ENCODE results near the gene FBXW4.

GRCh38 chr10:101565370-101565900, 129.5 kb downstream of the FBXW4 start:
- TF ChIP-seq CTCF (IDR thresholded peaks at IDR 0.05) (no peak), POLR2AphosphoS5 (IDR thresholded peaks at IDR 0.05) (no peak), POLR2A (IDR thresholded peaks at IDR 0.05) (no peak)

All from transverse colon (tissue), 4 donors.